B cell (primary cell): ENCODE data around the gene PIK3AP1. TPM values are rescaled to one million over a fixed set of nuclear protein-coding genes. Genes with fewer than 3 reads are reported as not detected.

Experiments used
- ATAC-seq: fragments of 200-7000 bp; cut with Tn5 transposase; one replicate; pipeline ENCODE4 v1.10.0; 2021; ENCODE audit warnings: low read depth, mild to moderate bottlenecking, moderate number of reproducible peaks, moderate library complexity
- CTCF ChIA-PET: fragments of 350-600 bp; sonication (Branson Sonifier 250); formaldehyde crosslinking; loops from one replicate; lab custom pipeline; 2021; ENCODE audit warnings: antibody characterized with exemption, inconsistent platforms; lab: Charles Lee
- POLR2A ChIA-PET: fragments of 350-600 bp; sonication (Branson Sonifier 250); formaldehyde crosslinking; loops from one replicate; lab custom pipeline; 2021; ENCODE audit warnings: antibody characterized with exemption; lab: Charles Lee
- DNase-seq: peaks from one replicate; pipeline ENCODE4 v3.0.0; 2013
- H2AFZ ChIP-seq: 2 replicates; pipeline ENCODE4 v1.6.1; 2012; ENCODE audit warnings: mild to moderate bottlenecking, low read depth, low read length; ENCODE audit not compliant: insufficient read depth, poor library complexity, severe bottlenecking
- H3K27ac ChIP-seq, 2 donors: 1 replicate in 1 of 2; 2 replicates in 1 of 2; pipeline ENCODE4 v1.5.1; 2012 to 2013; ENCODE audit warnings: low read length in 2 of 2, mild to moderate bottlenecking in 2 of 2, moderate library complexity in 1 of 2
- H3K27me3 ChIP-seq, 4 experiments: fragments of 200-600 bp in 1 of 4; sonication (generic) in 1 of 4; replicated peaks in 1 of 4; 1 replicate in 2 of 4; 2 replicates in 2 of 4; pipeline versions ENCODE4 v1.6.1 to v1.7.0; 2013 to 2016; ENCODE audit warnings: low read length in 3 of 4, mild to moderate bottlenecking in 2 of 4, mixed read lengths in 1 of 4, moderate library complexity in 1 of 4; ENCODE audit not compliant: insufficient read depth in 4 of 4, control insufficient read depth in 3 of 4; ENCODE audit errors: control extremely low read depth in 1 of 4
- H3K36me3 ChIP-seq, 2 experiments: replicated peaks in 1 of 2; 1 replicate in 1 of 2; 2 replicates in 1 of 2; pipeline versions ENCODE4 v1.6.1 to v1.7.1; 2013; ENCODE audit warnings: low read length in 1 of 2; ENCODE audit not compliant: insufficient read depth in 2 of 2, control insufficient read depth in 1 of 2; ENCODE audit errors: control extremely low read depth in 1 of 2, extremely low read depth in 1 of 2
- H3K4me1 ChIP-seq, 2 donors: fragments of 200-600 bp in 1 of 2; sonication (generic) in 1 of 2; 1 replicate in 1 of 2; 2 replicates in 1 of 2; pipeline versions ENCODE4 v1.5.1 to v1.6.1; 2013 to 2017; ENCODE audit warnings: low read length in 2 of 2; ENCODE audit not compliant: control insufficient read depth in 2 of 2, insufficient read depth in 2 of 2
- H3K4me2 ChIP-seq: replicated peaks from 2 replicates; pipeline ENCODE3; 2012; ENCODE audit warnings: mild to moderate bottlenecking, low read depth, low read length; ENCODE audit not compliant: poor library complexity, severe bottlenecking
- H3K4me3 ChIP-seq, 5 experiments: fragments of 200-600 bp in 1 of 5; sonication (generic) in 1 of 5; 1 replicate in 3 of 5; 2 replicates in 2 of 5; pipeline versions ENCODE4 v1.5.1 to v1.7.0; 2011 to 2016; ENCODE audit warnings: low read length in 4 of 5, mild to moderate bottlenecking in 4 of 5, low read depth in 2 of 5, control low read depth in 1 of 5, moderate library complexity in 1 of 5; ENCODE audit not compliant: insufficient read depth in 1 of 5; ENCODE audit errors: control extremely low read depth in 1 of 5, extremely low read depth in 1 of 5
- H3K79me2 ChIP-seq: fragments of 200-600 bp; sonication (generic); one replicate; pipeline ENCODE4 v1.6.0; 2016; ENCODE audit warnings: low read length; ENCODE audit not compliant: control insufficient read depth, insufficient read depth
- H3K9ac ChIP-seq: fragments of 200-600 bp; sonication (generic); 2 replicates; pipeline ENCODE4 v1.6.1; 2017; ENCODE audit warnings: mild to moderate bottlenecking, low read length, moderate library complexity
- H3K9me3 ChIP-seq, 3 donors: one replicate each; pipeline versions ENCODE4 v1.6.1 to v1.7.1; 2013; ENCODE audit warnings: low read length in 2 of 3; ENCODE audit not compliant: control insufficient read depth in 2 of 3, insufficient read depth in 1 of 3; ENCODE audit errors: control extremely low read depth in 1 of 3
- H4K20me1 ChIP-seq: 2 replicates; pipeline ENCODE4 v1.6.0; 2012; ENCODE audit warnings: mild to moderate bottlenecking, low read length; ENCODE audit not compliant: insufficient read depth, control insufficient read depth, poor library complexity, severe bottlenecking
- H3K27ac Mint-ChIP-seq: one replicate; pipeline ENCODE4 v1.8.0; 2021; ENCODE audit warnings: mixed read lengths
- H3K27me3 Mint-ChIP-seq: one replicate; pipeline ENCODE4 v1.8.0; 2021; ENCODE audit warnings: mixed read lengths
- H3K4me1 Mint-ChIP-seq: one replicate; pipeline ENCODE4 v1.8.0; 2021; ENCODE audit warnings: mixed read lengths
- H3K4me3 Mint-ChIP-seq: one replicate; pipeline ENCODE4 v1.8.0; 2021; ENCODE audit warnings: mixed read lengths
- H3K9me3 Mint-ChIP-seq: one replicate; pipeline ENCODE4 v1.8.0; 2022; ENCODE audit warnings: mixed read lengths; ENCODE audit not compliant: insufficient read depth
- CTCF ChIP-seq: fragments of 200-600 bp; IDR thresholded peaks from one replicate; pipeline ENCODE4 v1.8.0; 2022; ENCODE audit warnings: antibody characterized with exemption, mild to moderate bottlenecking
- EZH2 ChIP-seq: IDR thresholded peaks from 2 replicates; pipeline ENCODE4 v1.6.1; 2012; ENCODE audit warnings: borderline replicate concordance, low read depth, mild to moderate bottlenecking, moderate library complexity, low read length; ENCODE audit not compliant: insufficient read depth, poor library complexity, severe bottlenecking
- WGBS: methylation state at CpG from one replicate; pipeline ENCODE4 v1.1.5; 2013; ENCODE audit warnings: missing lambda C conversion rate; ENCODE audit not compliant: insufficient coverage; 5-methylcytosine and 5-hydroxymethylcytosine counted together
- intact Hi-C: fragments of 100-400 bp; cut with micrococcal nuclease; formaldehyde crosslinking; loops from one replicate; pipeline ENCODE4 v1.10.0; 2022
- polyA plus RNA-seq: library from polyadenylated mRNA; depleted of rRNA; stranded (reverse); fragments of >200 nt; gene quantifications from 2 replicates; pipeline ENCODE4 v1.2.3, GENCODE V29; 2012
- total RNA-seq, 2 donors: library from RNA; stranded (reverse); fragments of 120-200 nt in 1 of 2; gene quantifications; 1 replicate in 1 of 2; 2 replicates in 1 of 2; pipeline versions ENCODE4 v1.2.3 to v1.2.4, GENCODE V29; 2013 to 2022

PIK3AP1 gene
- total and polyA plus RNA-seq, 2 donors (not counting 1 experiment from before 2014, with no cell fraction given), result 125 to 130 TPM

- ATAC-seq (no peak), DNase-seq (no peak)
- peak overlapping the region; percentile 93 for H3K27ac Mint-ChIP-seq
- peak overlapping the region in 1 of 2 donors; percentile 72 for H3K27ac ChIP-seq
- no peaks in the 10 kb centered on the region for H3K9me3 Mint-ChIP-seq
- peak overlapping the region; percentile 79 for H3K4me3 Mint-ChIP-seq
- peak overlapping the region; percentile 70 for H3K4me2 ChIP-seq
- intact Hi-C loops, result no loop called here
- no peak overlapping the region for H3K4me3 ChIP-seq
- no peaks in the 10 kb centered on the region for H3K27me3 ChIP-seq
- ChIA-PET CTCF (interaction anchor here (0.7 to 2.7 kb wide), 3 partner anchors 34 to 44 kb away, joined by 3 to 9 read pairs (median 3); no protein-coding TSS in a partner anchor), POLR2A (interaction anchor here (0.9 kb wide), 1 partner anchor 24 kb away, joined by 8 read pairs; no protein-coding TSS in a partner anchor)
- peaks cover 86 to 91% of the 10 kb centered on the region in 2 donors for H3K4me1 ChIP-seq
- peaks cover 93% of the 10 kb centered on the region for H3K4me1 Mint-ChIP-seq
- no peak overlapping the region for H3K9ac ChIP-seq
- H3K36me3 ChIP-seq, result peaks cover 11 to 53% of the 10 kb centered on the region in 2 experiments
- no peaks in the 10 kb centered on the region for H3K9me3 ChIP-seq
- peaks cover 100% of the 10 kb centered on the region for H3K79me2 ChIP-seq
- H3K27me3 Mint-ChIP-seq, result no peaks in the 10 kb centered on the region
- no peak overlapping the region for H2AFZ ChIP-seq
- peaks cover 63% of the 10 kb centered on the region for H4K20me1 ChIP-seq
- 100% methylated on average over 1 of the region's 3 CpGs for WGBS
- TF ChIP-seq EZH2 (no peak), CTCF (no peak)
These were observed 35.0 kb downstream of the PIK3AP1 start for GRCh38 chr10:96685306-96685705.

DNA sequence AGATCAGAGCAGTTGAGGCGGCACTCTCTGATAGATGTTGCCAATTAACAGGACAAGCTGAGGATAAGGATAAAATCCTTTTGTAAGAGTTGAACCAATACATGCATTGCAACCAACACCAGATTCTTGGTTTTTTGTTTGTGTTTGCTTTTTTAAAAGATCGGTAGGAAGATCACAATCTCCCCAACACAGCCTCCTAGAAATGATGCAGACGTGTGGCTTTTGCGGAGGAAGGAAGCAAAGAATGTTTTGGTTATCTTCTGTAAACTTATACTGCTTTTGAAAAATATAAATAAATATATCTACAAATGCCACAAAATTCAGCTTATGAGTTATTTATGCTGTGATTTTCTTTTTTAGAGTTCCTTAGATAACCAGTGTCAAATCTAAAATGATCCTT, 35.5 kb downstream of the PIK3AP1 start:
- H3K4me1 ChIP-seq, result peaks cover 83 to 89% of the 10 kb centered on the region in 2 donors
- H3K36me3 ChIP-seq, result peaks cover 11 to 53% of the 10 kb centered on the region in 2 experiments
- H3K4me3 ChIP-seq, result no peak overlapping the region
- TF ChIP-seq CTCF (no peak), EZH2 (no peak)
- CTCF ChIA-PET, result interaction anchor here (0.7 to 2.7 kb wide), 2 partner anchors 35 to 44 kb away, joined by 3 to 9 read pairs; no protein-coding TSS in a partner anchor
- intact Hi-C loops, result no loop called here
- DNase-seq (no peak), ATAC-seq (no peak)
- POLR2A ChIA-PET, result no interaction called here
- peak overlapping the region in 1 of 2 donors; percentile 72 for H3K27ac ChIP-seq
- no peak overlapping the region for H2AFZ ChIP-seq
- H3K79me2 ChIP-seq, result peaks cover 100% of the 10 kb centered on the region
- no peaks in the 10 kb centered on the region for H3K9me3 Mint-ChIP-seq
- peaks cover 91% of the 10 kb centered on the region for H3K4me1 Mint-ChIP-seq
- no peaks in the 10 kb centered on the region for H3K9me3 ChIP-seq
- whole genome bisulfite sequencing, result no CpG with 5 or more reads among the region's 4 CpGs
- H3K4me3 Mint-ChIP-seq, result peak overlapping the region; percentile 79
- peak overlapping the region; percentile 70 for H3K4me2 ChIP-seq
- H3K27me3 ChIP-seq, result no peaks in the 10 kb centered on the region
- H3K27ac Mint-ChIP-seq, result peak overlapping the region; percentile 93
- H3K27me3 Mint-ChIP-seq, result no peaks in the 10 kb centered on the region
- no peak overlapping the region for H3K9ac ChIP-seq
- peaks cover 61% of the 10 kb centered on the region for H4K20me1 ChIP-seq
